Measurements from ENCODE around the gene TTN.

GRCh38 chr2:178700136-178700535 lies 107.1 kb downstream of the TTN start:
- TF ChIP-seq, protein P1, sequence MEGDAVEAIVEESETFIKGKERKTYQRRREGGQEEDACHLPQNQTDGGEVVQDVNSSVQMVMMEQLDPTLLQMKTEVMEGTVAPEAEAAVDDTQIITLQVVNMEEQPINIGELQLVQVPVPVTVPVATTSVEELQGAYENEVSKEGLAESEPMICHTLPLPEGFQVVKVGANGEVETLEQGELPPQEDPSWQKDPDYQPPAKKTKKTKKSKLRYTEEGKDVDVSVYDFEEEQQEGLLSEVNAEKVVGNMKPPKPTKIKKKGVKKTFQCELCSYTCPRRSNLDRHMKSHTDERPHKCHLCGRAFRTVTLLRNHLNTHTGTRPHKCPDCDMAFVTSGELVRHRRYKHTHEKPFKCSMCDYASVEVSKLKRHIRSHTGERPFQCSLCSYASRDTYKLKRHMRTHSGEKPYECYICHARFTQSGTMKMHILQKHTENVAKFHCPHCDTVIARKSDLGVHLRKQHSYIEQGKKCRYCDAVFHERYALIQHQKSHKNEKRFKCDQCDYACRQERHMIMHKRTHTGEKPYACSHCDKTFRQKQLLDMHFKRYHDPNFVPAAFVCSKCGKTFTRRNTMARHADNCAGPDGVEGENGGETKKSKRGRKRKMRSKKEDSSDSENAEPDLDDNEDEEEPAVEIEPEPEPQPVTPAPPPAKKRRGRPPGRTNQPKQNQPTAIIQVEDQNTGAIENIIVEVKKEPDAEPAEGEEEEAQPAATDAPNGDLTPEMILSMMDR (conservative IDR thresholded peaks at IDR 0.05 in 1 of 2, IDR thresholded peaks at IDR 0.05 in 1 of 2; ENCODE audit: low read depth in 1 of 2, low read length in 2 of 2), result no peak
- no peak for TF ChIP-seq EZH2 (IDR thresholded peaks at IDR 0.05; ENCODE audit: low read length, missing control alignments)

Data from fibroblast of lung (primary cell).